Lower leg skin (tissue), 3 donors: ENCODE measurements around the gene MCM5.

ENCODE experiments used
- POLR2A ChIP-seq, 2 donors: fragments of 450-650 bp; IDR thresholded peaks; one replicate each; pipeline ENCODE4 v1.6.1; 2016 to 2017; ENCODE audit warnings: antibody characterized with exemption in 2 of 2, mild to moderate bottlenecking in 1 of 2, moderate library complexity in 1 of 2
- TF ChIP-seq, protein P1 (sequence below), 3 donors: fragments of 450-650 bp; IDR thresholded peaks; one replicate each; pipeline ENCODE4 v1.5.1; 2016; ENCODE audit warnings: antibody characterized with exemption in 3 of 3, mild to moderate bottlenecking in 3 of 3, moderate library complexity in 2 of 3

DNA sequence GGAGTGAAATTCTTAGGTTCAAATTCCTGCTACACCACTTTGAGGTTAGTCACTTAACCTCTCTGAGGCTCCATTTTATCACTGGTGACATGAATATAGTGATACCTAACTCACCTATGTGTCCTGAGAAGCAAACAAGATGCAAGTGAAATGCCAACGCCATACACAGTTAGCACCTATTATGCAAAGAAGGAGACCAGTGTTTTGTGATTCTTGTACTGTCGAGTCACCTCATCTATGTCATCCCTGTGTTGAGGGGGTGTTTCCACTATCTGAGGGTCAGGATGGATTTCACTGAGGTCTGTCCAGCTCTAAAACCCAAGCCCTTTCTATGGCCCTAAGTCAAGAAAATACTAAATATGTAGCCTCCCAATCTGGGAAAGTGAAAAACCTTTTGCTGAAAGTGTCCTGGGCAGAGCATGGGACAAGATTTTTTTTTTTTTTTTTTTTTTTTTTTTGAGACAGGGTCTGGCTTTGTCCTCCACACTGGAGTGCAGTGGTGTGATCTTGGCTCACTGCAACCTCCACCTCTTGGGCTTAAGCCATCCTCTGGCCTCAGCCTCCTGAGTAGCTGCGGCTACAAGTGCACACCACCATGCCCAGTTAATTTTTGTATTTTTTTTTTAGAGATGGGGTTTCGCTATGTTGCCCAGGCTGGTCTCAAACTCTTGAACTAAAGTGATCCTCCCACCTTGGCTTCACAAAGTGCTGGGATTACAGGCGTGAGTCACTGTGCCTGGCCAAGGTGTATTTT is 5.0 kb upstream of the MCM5 start:
- TF ChIP-seq POLR2A (IDR thresholded peaks at IDR 0.05), result no peak
- TF ChIP-seq, protein P1, sequence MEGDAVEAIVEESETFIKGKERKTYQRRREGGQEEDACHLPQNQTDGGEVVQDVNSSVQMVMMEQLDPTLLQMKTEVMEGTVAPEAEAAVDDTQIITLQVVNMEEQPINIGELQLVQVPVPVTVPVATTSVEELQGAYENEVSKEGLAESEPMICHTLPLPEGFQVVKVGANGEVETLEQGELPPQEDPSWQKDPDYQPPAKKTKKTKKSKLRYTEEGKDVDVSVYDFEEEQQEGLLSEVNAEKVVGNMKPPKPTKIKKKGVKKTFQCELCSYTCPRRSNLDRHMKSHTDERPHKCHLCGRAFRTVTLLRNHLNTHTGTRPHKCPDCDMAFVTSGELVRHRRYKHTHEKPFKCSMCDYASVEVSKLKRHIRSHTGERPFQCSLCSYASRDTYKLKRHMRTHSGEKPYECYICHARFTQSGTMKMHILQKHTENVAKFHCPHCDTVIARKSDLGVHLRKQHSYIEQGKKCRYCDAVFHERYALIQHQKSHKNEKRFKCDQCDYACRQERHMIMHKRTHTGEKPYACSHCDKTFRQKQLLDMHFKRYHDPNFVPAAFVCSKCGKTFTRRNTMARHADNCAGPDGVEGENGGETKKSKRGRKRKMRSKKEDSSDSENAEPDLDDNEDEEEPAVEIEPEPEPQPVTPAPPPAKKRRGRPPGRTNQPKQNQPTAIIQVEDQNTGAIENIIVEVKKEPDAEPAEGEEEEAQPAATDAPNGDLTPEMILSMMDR (IDR thresholded peaks at IDR 0.05), result no peak
